Cortex of kidney (tissue), 1 donor: ENCODE measurements around the gene PATJ.
"Not testable (repeated sequence)": the region's sequence is repeated elsewhere in the genome, so short reads cannot be mapped to it uniquely, and the experiment has no call there.

Experiments
- DNase-seq: peaks from one replicate; lab custom pipeline; 2025; lab: John Stamatoyannopoulos, UW

PATJ gene

GRCh38 chr1:62107923-62108322 lies 365.6 kb downstream of the PATJ start:
- no peak for DNase-seq

- DNase-seq, result no peak
Measured at GRCh38 chr1:62109124-62109523, 366.8 kb downstream of the PATJ start.

GRCh38 chr1:62110198-62110817 lies 368.0 kb downstream of the PATJ start:
- DNase-seq, result no peak

- no peak for DNase-seq
Measured at GRCh38 chr1:62111084-62111483, 368.8 kb downstream of the PATJ start.

- DNase-seq, result no peak
Measured at GRCh38 chr1:62113507-62113906, 371.2 kb downstream of the PATJ start.

- DNase-seq, result no peak
Measured at GRCh38 chr1:62117018-62117750, 374.9 kb downstream of the PATJ start.

- no peak for DNase-seq
Measured at GRCh38 chr1:62126579-62127290, 384.5 kb downstream of the PATJ start.

GRCh38 chr1:62128745-62129144 lies 386.5 kb downstream of the PATJ start:
- DNase-seq, result no peak

GRCh38 chr1:62131093-62131725 lies 388.9 kb downstream of the PATJ start:
- no peak for DNase-seq

- no peak for DNase-seq
Measured at GRCh38 chr1:62138029-62138428, 395.7 kb downstream of the PATJ start.

- DNase-seq, result no peak
Measured at GRCh38 chr1:62139410-62139809, 397.1 kb downstream of the PATJ start.

- DNase-seq, result no peak
Measured at GRCh38 chr1:62140666-62141065, 398.4 kb downstream of the PATJ start.

- no peak for DNase-seq
Measured at GRCh38 chr1:62142496-62142895, 400.2 kb downstream of the PATJ start.

- no peak for DNase-seq
Measured at GRCh38 chr1:62144238-62144831, 402.1 kb downstream of the PATJ start.

- DNase-seq, result no peak
Measured at GRCh38 chr1:62159940-62160348, 417.7 kb downstream of the PATJ start.

GRCh38 chr1:62161711-62162110 lies 419.4 kb downstream of the PATJ start:
- DNase-seq, result no peak

- not testable (repeated sequence) for DNase-seq
Measured at GRCh38 chr1:62170380-62170779, 428.1 kb downstream of the PATJ start.

- no peak for DNase-seq
Measured at GRCh38 chr1:62175568-62176179, 433.4 kb downstream of the PATJ start.

- DNase-seq, result no peak
Measured at GRCh38 chr1:62176597-62177312, 434.5 kb downstream of the PATJ start.

- no peak for DNase-seq
Measured at GRCh38 chr1:62177621-62178020, 435.3 kb downstream of the PATJ start.

GRCh38 chr1:62178372-62178771 lies 436.1 kb downstream of the PATJ start:
- no peak for DNase-seq
